Measurements from ENCODE around the gene SLC66A3.

- TF ChIP-seq CTCF (IDR thresholded peaks at IDR 0.05) (no peak), POLR2A (IDR thresholded peaks at IDR 0.05) (no peak), POLR2AphosphoS5 (IDR thresholded peaks at IDR 0.05; ENCODE audit: insufficient read depth in 1 of 2, low read depth in 1 of 2) (no peak)
Measured at GRCh38 chr2:11166476-11166875, 11.2 kb downstream of the SLC66A3 start.
